AG09309 (cell line): Measurements from ENCODE around the gene ARHGAP10.
A peak's percentile ranks its signal among the peaks of the same experiment; 100 is the strongest.
"Not testable (repeated sequence)": the region's sequence is repeated elsewhere in the genome, so short reads cannot be mapped to it uniquely, and the experiment has no call there.

Experiments used
- DNase-seq: peaks from one replicate; pipeline ENCODE4 v3.0.0-alpha.2; 2010; ENCODE audit warnings: low read depth
- H3K4me3 ChIP-seq: 2 replicates; pipeline ENCODE4 v1.5.1; 2011; ENCODE audit warnings: mild to moderate bottlenecking, low read depth, low read length, moderate library complexity; ENCODE audit not compliant: control insufficient read depth
- CTCF ChIP-seq: IDR thresholded peaks from 2 replicates; pipeline ENCODE4 v1.5.1; 2011; ENCODE audit warnings: mild to moderate bottlenecking, low read depth, low read length, inconsistent platforms; ENCODE audit not compliant: insufficient read depth, control insufficient read depth; ENCODE audit errors: missing control alignments

ARHGAP10 gene

GRCh38 chr4:147879676-147880075 is 147.8 kb downstream of the ARHGAP10 start:
- TF ChIP-seq CTCF = no peak
- DNase-seq = no peak
- H3K4me3 ChIP-seq = no peak overlapping the region

GRCh38 chr4:147880511-147880910 is 148.6 kb downstream of the ARHGAP10 start:
- TF ChIP-seq CTCF = no peak
- no peak for DNase-seq
- H3K4me3 ChIP-seq = no peak overlapping the region

GRCh38 chr4:147884536-147884935 is 152.6 kb downstream of the ARHGAP10 start:
- DNase-seq = no peak
- H3K4me3 ChIP-seq = no peak overlapping the region
- no peak for TF ChIP-seq CTCF

GRCh38 chr4:147885216-147885615 is 153.3 kb downstream of the ARHGAP10 start:
- not testable (repeated sequence) for DNase-seq, H3K4me3 ChIP-seq

- DNase-seq = no peak
- H3K4me3 ChIP-seq = no peak overlapping the region
- no peak for TF ChIP-seq CTCF
Observed at GRCh38 chr4:147891476-147892115, 159.7 kb downstream of the ARHGAP10 start.

GRCh38 chr4:147899512-147899911 is 167.6 kb downstream of the ARHGAP10 start:
- peak; percentile 11 for DNase-seq
- no peak for TF ChIP-seq CTCF

GRCh38 chr4:147901388-147901787 is 169.5 kb downstream of the ARHGAP10 start:
- H3K4me3 ChIP-seq = no peak overlapping the region
- TF ChIP-seq CTCF = no peak
- DNase-seq = no peak

More at GRCh38 chr4:147899512-147899911, 167.6 kb downstream of the ARHGAP10 start:
- H3K4me3 ChIP-seq = no peak overlapping the region
